Dermis blood vessel endothelial cell (primary cell): ENCODE results near the gene SYNPR. TPM values are rescaled to one million over a fixed set of nuclear protein-coding genes. Genes with fewer than 3 reads are reported as not detected.

Experiments used
- DNase-seq: peaks from one replicate; pipeline ENCODE4 v3.0.0; 2010
- total RNA-seq: library from RNA; depleted of rRNA; stranded (reverse); fragments of >200 nt; gene quantifications from 2 replicates; pipeline ENCODE4 v1.2.3, GENCODE V29; 2014

The SYNPR gene
- total RNA-seq, 1 donor from 2014 or later = not detected

GRCh38 chr3:63559884-63560283 is 281.8 kb downstream of the SYNPR start:
- DNase-seq = no peak

DNA sequence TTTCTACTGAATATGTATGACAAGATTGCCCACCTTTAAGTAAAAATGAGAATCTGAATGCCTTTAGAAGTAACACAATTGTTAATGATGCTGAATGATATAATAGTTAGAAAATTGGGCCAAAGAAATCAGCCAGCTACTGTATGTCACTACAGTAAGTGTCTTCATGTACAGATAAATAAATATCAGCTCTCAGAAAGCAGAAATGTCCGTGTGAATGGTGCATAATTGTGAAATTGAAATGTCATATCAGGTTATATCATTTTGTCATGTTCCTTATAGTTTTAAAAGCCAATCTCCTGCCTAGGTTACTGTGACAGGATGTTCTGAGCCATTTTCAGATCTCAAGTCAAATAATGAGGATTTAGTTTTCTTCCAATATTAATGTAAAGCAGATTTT is 283.8 kb downstream of the SYNPR start:
- DNase-seq = no peak

GRCh38 chr3:63562323-63562722 is 284.2 kb downstream of the SYNPR start:
- DNase-seq = no peak

GRCh38 chr3:63563572-63563971 is 285.5 kb downstream of the SYNPR start:
- no peak for DNase-seq

GRCh38 chr3:63565220-63565619 is 287.1 kb downstream of the SYNPR start:
- DNase-seq = no peak

DNA sequence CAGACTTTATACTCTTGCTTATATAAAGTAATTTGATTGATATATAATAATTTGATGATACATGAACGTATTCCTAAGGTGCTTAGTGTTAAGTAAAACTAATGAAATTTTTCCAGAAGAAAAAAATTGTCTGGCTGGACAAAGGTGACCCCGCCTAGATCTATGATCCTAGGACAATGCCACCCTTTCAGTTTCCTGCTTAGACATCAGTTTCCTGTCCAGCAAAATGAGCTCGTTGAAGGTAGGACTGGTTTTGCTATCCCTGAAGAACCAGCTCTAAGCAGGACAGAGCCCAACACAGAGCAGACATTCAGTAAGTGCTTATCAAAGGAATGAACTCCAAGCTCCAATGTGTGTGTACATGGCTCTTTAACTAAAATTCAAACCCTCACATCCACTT is 293.6 kb downstream of the SYNPR start:
- DNase-seq = no peak

DNA sequence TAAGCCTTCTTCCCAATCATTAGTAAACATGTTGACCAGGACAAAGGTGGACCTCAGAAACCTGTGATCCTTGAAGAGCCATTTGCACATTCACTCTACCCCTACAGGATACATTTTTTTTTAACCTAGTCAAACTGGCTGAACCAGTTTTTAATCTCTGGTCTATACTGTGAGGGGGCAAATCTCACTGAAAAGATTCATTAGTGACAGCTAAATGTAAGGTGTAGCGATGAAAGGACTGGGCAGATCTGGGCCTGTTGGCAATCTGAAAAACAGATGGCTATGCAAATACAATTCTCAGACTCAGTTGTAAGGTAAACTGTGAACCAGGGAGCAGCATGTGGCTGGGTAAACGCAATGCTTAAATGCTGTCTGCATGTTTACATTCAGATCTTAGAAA is 298.7 kb downstream of the SYNPR start:
- DNase-seq = no peak

GRCh38 chr3:63578858-63579257 is 300.8 kb downstream of the SYNPR start:
- no peak for DNase-seq

DNA sequence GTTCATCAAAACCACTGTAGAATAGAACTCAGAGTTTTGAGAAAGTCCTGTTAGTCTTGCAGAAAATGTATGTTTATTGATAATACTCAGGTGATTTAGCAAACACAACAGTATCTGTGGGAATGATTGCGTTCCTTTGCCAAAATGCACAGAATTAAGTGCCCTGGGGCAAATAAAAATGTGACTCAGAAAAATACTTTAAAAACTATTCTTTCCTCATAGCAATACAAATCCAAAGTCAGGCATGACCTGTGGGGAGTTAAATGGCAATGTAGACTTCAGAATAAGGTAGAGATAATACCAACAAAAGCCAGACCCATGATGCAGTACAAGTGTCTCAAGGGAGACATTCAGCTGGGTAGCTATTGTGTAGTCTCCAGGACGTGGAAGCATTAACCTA is 302.0 kb downstream of the SYNPR start:
- no peak for DNase-seq

- no peak for DNase-seq
These were observed 304.9 kb downstream of the SYNPR start for GRCh38 chr3:63582943-63583500.

DNA sequence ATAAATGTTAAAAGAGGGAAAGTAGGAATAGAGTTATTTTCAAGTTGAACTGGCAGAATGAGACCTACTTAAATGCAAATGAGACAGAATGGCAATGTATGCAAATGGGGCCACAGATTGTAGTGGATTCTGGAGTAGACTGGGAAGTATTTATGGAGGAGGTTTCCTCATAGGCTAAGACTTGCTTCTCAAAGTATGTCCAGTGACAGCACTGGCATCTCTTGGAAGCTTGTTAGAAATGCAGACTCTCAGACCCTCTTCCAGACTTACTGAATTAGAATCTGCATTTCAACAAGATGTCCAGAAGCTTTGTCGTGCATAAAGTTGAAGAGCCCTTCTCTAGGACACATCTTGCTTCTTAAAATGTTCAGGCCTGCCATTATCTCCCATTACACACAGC is 306.6 kb downstream of the SYNPR start:
- no peak for DNase-seq

- no peak for DNase-seq
These were observed 307.8 kb downstream of the SYNPR start for GRCh38 chr3:63585927-63586326.

DNA sequence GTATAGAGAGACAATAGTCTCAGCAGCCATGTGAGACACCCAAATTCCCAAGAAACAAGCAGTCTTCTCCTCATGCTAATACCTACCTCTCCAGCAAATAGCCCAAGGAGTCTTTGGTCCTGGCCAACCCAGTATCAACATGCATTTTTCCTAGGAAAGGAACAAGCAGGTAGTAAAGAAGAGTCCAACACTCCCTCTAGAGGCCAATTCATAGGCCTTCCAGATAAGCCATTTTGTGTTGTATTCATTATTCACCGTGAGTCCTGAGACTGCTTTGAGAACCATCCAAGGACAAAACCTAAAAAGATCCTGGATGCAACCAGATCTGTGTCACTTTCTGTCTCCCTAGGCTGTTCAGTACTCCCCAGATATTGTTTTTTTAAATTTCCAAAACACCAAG is 310.8 kb downstream of the SYNPR start:
- DNase-seq = no peak

DNA sequence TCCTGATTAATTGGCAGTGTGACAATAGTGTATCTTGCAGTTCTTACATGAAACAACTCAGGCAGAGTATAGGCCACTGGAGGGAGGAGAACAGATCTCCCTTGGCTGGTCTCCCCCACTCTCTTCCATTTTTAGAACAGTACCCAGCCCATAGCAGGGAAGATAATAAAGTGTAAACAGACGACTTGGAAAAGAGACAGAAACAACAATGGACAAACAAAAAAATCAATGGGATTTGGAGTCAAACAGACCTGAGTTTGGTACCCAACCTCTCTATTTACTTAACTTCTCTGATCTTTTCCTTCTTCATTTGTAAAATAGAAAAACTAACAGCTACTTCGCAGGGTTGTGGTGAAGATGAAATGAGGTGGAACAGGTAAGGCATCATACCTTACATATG is 315.7 kb downstream of the SYNPR start:
- no peak for DNase-seq

GRCh38 chr3:63595221-63595620 is 317.1 kb downstream of the SYNPR start:
- DNase-seq = no peak

- no peak for DNase-seq
These were observed 318.9 kb downstream of the SYNPR start for GRCh38 chr3:63597019-63597418.

GRCh38 chr3:63607716-63608115 is 329.6 kb downstream of the SYNPR start:
- DNase-seq = no peak

DNA sequence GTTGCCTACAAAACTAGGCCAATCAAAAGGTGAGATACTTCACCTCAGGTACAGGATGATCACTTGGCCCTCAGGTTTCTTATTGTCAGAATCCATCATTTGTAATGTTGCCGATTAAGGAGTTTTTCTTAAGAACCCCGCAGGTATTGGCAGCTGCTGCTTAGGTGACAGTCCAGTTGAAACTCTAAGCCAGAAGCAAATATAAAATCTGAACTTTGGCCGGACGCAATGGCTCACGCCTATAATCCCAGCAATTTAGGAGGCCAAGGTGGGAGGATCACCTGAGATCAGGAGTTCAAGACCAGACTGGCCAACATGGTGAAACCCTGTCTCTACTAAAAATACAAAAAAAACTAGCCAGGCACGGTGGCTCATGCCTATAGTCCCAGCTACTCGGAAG is 331.3 kb downstream of the SYNPR start:
- no peak for DNase-seq

DNA sequence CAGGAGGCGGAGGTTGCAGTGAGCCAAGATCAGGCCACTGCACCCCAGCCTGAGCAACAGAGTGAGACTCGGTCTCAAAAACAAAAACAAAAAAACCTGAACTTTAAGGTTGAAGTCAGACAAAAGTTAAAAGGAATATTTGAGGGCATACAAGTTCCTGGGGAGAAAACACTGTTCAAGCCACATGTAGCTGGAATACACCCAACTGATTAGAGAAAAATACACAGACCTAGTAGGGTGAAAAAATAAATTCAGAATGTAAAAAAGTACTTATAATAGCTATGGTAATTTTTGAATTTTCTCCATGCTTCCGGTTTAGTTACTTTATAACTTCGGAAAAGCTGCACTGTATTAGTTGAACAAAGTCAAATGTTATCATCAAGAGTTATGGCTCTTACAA is 331.7 kb downstream of the SYNPR start:
- DNase-seq = no peak

DNA sequence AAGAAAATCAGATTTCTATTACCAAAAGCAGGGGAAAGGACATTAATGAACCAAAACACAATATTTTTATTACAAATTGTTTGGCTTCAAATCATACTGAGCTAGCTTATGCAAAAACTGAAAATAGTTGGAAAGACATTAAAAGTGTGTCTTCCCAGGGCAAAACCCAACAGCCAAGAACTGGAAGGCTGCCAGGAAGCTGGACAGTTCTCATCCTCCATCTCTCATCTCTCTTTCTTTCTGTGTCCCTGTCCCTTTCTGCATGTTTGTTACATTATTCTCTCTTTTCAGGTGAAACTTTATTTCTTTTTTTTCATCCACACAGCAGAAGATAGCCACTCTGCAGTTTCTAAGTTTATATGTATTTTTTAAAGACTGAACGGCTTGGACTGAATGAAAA is 333.3 kb downstream of the SYNPR start:
- no peak for DNase-seq

DNA sequence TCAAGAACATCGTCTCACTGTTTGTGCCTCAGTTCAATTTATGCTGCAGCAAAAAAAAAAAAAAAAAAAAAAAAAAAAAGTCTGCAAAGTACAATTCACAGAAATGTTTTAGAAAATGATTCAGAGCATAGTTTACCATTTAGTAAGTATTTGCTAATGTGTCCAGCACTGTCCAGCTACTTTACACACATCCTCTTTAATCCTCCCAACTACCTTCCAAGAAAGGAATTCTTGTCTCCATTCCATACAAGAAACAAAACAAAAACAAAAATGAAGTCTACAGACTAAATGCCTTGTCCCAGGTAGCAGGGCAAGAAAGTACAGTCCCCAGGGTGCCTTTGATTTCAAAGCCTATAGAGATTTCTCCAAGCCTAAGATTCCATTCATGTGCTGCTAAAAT is 335.5 kb downstream of the SYNPR start:
- DNase-seq = no peak

DNA sequence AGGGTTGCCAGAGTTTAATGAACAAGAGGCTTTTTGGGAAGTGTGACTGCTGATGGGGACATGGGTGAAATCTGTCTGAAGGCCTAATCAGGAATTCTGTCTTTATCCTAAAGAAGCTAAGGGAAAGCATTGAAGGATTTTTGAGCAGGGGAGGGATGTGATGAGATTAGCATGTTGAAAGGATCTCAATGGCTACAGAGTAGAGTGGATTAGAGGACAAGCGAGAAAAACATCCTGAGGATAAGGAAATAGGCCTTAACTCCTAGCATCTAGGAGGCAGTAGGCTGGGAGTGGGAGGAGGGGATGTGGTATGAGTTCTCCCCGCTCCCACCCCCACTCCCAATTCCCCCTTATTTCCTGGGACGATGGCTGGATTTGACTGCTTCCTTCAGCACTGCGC is 339.3 kb downstream of the SYNPR start:
- no peak for DNase-seq

GRCh38 chr3:63624941-63625560 is 346.9 kb downstream of the SYNPR start:
- peak; percentile 5 for DNase-seq

DNA sequence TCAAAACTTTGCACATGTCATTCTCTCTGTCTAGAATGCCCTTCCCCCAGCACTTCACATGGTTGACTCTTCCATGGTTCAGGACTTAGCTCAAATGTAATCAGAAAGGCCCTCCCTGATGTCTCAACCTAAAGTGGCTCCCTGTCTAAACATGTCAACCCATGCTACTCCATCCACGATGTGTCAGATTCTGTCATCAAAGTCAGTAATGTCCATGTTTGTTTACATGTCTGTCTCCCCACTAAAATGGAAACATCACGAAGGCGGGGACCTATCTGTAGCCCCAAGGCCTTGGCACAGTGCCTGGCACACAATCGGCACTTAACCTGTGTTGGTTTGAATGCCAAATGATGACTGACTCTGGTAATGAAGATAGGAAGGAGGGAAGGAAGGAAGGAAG is 353.6 kb downstream of the SYNPR start:
- no peak for DNase-seq

GRCh38 chr3:63635186-63635585 is 357.1 kb downstream of the SYNPR start:
- no peak for DNase-seq
